HG03064 (cell line): ENCODE measurements around the gene TFG.

ENCODE experiments used
- ATAC-seq: cut with Tn5 transposase; IDR thresholded peaks from one replicate; pipeline ENCODE4 v1.9.1; 2021; ENCODE audit warnings: low read depth; ENCODE audit not compliant: unreplicated experiment

Gene TFG

GRCh38 chr3:100753846-100754245, 44.6 kb downstream of the TFG start:
- no peak for ATAC-seq

- ATAC-seq: no peak
These were observed 45.5 kb downstream of the TFG start for GRCh38 chr3:100754563-100755334.

DNA sequence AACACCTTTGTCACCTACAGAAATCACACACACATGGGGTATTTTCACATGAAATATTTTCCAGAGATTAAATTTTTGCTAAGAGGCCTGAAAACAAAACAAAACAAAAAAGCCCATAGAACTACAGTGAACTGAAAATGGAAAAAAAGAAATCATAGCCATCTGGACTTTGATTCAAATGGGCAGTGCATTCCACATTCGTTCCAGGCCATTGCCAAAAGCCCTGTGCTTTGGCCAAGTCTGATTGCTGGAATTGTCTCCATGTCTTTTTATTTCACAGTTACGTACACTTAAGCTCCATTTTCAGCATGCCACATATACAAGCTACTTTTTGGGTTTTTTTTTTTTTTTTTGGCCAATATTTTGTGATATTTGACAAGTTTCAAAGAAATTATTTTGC, 47.1 kb downstream of the TFG start:
- no peak for ATAC-seq

DNA sequence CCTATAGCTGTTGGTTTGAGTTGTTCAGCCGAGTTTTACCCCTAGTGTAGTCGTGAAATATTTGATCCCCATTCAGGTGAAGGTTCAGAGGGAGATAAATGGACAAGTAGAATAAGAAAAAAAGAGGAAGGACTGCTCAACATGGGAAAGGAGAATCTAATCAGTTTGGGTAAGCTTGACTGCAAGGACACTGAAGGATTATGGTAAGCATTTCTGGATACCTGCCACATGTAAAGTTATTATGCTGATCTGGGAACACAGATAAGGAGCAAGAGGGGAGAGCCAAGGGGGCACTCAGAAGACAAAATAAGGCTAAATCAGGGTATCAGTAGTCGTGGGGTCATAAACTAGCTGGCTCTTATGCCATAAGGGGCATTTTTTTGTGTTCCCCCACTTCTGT, 49.9 kb downstream of the TFG start:
- no peak for ATAC-seq

- ATAC-seq: no peak
These were observed 50.7 kb downstream of the TFG start for GRCh38 chr3:100759950-100760349.

DNA sequence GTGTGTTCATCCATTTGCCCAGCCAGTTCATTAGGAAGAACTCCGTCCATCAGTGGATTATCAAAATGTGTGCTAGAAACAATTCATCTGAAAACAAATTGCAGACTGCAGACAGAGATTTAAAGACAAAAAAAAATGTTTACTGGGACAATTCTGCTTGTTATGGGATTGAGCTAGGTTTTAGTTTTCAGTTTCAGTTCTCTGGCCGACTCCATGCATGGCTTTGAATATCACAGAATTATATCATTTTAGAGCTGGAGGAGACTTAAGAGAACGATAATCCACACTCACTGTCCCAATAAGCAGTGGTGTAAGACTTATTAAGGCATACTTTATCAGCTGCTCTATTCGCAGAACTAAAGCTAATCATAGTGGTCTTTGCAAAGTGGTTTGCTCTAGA, 51.1 kb downstream of the TFG start:
- no peak for ATAC-seq

GRCh38 chr3:100761211-100761942, 52.1 kb downstream of the TFG start:
- no peak for ATAC-seq

GRCh38 chr3:100761951-100762350, 52.7 kb downstream of the TFG start:
- no peak for ATAC-seq

GRCh38 chr3:100765437-100765975, 56.2 kb downstream of the TFG start:
- no peak for ATAC-seq

DNA sequence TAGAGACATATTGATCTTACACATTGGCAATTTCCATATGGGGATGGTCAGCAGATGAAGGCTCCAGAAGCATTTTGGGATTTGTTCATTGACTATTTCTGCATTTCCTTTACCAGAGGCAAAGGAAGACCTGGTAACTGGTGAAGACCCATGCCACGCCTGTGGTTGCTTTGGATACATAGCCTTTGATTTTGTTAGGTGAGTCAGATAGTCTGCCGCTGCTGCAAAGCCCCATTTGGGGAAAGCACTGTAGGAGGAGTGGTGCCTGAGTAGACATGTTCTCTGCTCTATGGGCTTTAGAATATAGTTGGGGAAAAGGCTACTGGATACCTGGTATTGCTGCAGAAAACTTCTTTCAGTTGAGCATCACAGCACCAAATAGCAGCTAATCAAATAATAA, 56.8 kb downstream of the TFG start:
- no peak for ATAC-seq

DNA sequence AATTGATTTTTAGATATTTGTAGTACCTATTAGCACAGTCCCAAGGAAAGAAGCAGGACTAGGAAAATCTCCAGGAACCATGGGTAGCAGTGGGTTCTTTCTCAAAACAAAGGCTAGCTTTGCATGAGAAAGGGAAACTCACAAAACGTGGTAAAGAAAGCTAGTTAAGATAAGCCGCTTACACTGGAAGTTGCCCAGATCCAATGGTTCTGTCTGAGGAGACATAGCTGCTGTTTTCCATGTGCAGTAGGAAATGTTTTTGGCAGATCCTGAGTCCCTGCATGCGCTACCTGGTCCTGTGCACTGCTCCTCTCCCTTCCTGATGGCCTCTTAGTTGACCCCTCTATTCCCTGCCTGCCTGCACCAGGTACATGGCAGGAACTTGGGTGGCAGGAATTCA, 60.4 kb downstream of the TFG start:
- ATAC-seq: no peak

GRCh38 chr3:100775226-100775625, 65.9 kb downstream of the TFG start:
- no peak for ATAC-seq

- no peak for ATAC-seq
These were observed 66.4 kb downstream of the TFG start for GRCh38 chr3:100775669-100776068.

DNA sequence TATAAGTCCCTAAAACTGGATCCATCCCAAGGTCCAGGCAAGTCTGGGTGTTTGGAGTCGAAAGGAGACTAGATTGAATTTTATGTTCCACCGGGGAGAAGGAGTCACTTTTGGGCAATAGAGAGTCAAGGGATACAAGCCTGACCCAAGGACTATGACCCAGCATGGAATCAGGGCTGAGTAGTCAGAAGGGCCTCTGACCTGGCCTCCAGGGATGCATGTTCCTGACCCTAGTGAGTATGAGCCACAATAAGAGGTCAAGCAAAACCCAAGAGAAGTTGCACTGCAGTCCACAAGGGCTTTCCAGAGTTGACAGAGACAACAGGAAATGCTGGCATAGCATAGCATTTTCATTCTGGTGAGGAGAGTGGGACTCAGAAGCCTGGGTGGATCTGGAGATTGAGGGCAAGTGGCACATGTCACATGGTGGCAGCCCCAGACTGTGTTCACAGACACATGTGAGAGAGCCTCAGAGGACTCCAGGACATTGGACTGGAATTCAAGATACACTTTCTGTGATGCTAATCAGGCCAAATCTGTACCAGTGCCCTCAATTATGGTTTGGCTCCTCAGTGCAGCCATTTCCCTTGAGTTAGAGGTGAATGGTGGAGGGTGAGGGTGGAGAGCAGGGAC, 66.9 kb downstream of the TFG start:
- no peak for ATAC-seq

- ATAC-seq: no peak
These were observed 67.5 kb downstream of the TFG start for GRCh38 chr3:100776746-100777145.

DNA sequence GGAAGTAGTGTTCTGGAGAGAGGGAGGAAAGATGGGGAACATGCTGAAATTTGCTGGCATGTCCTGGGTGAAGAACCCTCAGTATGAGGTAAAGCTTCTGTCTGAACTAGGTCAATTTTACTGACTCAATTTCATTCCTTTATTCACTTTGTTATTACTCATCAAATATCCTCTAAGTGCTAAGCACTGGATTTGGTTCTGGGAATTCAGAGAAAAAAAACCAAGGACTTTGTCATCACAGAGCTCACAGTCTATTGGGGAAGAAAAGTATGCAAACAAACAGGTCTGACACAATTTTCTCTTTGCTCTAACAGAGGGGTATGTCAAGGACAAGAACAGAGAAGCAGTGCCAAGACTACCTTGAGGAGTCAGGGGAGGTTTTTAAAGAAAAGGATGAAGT, 68.0 kb downstream of the TFG start:
- ATAC-seq: no peak

DNA sequence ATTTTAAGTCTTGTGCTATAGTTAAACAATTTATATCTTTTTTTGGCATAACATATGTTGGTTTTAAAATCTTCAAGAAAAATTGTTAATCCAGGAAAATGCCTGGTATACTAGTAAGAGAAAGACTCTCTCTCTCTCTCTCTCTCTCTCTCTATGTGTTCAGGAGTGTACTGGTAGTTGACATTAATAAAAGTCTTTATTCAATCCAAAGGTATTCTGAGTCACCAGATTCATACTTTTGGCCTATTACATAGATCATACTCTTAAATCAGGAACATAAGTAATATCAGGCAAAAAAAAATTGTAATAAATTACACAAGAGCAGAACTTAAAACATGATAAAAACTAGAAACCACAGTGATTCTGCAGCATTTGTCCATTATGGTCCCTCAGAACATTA, 70.2 kb downstream of the TFG start:
- ATAC-seq: no peak

DNA sequence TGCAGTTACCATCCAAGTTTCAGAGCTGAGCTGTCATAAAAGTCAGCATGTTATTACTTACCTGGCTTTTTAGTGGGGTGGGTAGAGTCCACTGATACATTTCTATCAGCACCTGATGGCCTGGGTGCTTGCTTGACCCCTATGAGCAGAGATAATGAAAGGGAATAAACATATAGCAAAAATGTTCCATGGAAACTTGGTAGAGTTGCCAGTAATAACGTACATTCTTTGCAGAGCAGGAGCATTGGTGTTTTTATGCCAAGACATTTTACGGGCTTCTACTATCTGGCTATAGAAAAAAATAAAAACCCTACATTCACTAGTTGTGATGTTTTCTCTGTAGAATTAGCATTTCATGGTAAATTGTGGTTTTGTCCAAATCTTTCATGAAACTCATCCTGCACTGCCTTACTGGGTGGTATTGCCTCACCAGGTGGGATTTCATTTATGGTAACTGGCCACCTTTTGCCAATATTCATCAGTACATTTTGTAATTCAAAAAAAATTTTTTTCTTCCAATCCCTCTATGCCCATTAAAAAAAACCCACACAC, 70.9 kb downstream of the TFG start:
- ATAC-seq: no peak

GRCh38 chr3:100781301-100781700, 72.0 kb downstream of the TFG start:
- no peak for ATAC-seq

DNA sequence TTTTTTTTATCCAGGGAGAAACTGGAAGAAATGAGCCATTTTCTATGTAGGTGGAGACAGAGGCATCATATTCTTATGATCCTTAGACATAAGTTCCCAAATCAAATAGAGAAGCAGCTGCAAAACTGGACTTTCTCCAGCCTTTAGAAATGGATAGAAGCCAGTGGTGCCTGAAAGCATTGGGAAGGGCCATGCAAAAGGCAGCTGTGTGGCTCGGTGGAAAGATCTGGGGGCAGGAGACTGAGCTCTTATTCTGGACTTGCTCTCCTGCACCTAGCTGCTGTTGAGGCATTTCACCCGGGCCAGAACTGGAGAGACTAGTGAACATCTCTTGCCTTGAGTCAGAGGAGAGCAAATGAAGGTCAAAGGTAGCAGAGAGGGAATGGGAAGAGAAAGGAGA, 73.1 kb downstream of the TFG start:
- no peak for ATAC-seq

DNA sequence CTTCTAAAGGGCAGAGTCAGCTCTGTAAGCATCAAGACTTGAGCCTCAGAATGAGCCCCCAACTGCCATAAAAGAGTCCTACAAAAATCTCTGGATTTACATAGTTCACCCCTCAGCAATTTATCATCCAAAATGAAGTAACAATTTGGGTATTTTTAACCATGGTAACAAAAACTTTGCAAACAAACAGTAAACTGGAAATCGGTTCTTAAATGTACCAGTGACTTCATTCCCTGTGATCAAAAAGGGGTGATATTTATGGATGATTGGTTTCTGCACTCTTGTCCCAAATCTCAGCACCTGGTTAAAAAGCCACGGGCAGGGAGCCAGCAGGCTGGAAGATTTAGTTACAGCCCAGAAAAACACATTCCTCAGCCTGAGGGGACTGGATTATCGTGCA, 73.6 kb downstream of the TFG start:
- no peak for ATAC-seq
